ENCODE data around the gene GLI3.

The GLI3 gene

DNA sequence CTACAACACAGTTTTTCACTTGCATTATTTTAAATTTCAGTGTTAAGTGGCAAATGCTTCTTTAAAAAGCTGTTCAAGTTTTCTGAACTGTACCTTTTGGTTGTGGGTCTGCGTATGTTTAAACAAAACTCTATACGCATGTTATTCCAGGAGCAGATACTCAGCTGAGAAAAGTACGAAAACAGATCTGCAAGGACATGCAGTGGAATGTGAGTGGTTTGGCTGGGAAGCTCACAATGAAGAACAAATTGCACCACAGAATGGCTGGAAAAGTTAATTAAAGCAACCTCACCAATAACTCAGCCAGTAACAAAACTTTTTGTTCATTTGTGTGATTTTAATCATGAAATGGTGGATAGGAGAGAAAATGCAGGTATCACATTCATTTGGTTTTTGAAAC, 17.6 kb downstream of the GLI3 start:
- H3K4me3 ChIP-seq (ENCODE audit: low read depth in 1 of 2, low read length in 1 of 2) = no peak overlapping the region
- no peaks in the 10 kb centered on the region for H3K4me1 ChIP-seq (ENCODE audit: control insufficient read depth in 1 of 2, insufficient read depth in 1 of 2, low read depth in 1 of 2, low read length in 1 of 2)
- TF ChIP-seq, protein P1, sequence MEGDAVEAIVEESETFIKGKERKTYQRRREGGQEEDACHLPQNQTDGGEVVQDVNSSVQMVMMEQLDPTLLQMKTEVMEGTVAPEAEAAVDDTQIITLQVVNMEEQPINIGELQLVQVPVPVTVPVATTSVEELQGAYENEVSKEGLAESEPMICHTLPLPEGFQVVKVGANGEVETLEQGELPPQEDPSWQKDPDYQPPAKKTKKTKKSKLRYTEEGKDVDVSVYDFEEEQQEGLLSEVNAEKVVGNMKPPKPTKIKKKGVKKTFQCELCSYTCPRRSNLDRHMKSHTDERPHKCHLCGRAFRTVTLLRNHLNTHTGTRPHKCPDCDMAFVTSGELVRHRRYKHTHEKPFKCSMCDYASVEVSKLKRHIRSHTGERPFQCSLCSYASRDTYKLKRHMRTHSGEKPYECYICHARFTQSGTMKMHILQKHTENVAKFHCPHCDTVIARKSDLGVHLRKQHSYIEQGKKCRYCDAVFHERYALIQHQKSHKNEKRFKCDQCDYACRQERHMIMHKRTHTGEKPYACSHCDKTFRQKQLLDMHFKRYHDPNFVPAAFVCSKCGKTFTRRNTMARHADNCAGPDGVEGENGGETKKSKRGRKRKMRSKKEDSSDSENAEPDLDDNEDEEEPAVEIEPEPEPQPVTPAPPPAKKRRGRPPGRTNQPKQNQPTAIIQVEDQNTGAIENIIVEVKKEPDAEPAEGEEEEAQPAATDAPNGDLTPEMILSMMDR (IDR thresholded peaks at IDR 0.05) = no peak
- H3K27ac ChIP-seq = no peak overlapping the region
- H3K27me3 ChIP-seq = peaks cover 34% of the 10 kb centered on the region
- H3K36me3 ChIP-seq = no peaks in the 10 kb centered on the region
- H3K9me3 ChIP-seq = no peaks in the 10 kb centered on the region

DNA sequence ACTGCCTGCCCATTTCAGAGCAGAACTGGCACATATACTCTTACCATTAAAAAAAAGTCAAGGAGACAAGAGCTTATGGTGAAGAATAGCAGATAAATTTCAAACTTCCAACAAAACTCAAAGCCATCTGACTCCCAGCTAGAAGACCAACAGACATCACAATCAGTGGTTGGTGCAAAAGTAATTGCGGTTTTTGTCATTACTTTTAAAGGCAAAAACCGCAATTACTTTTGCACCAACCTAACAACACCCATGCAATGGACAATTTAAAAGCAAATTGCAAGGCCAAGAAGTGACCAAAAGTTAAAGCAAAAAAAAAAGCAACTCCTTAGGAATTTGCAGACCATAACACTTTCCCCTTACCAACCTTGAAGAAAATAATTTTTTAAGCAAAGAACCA, 18.8 kb downstream of the GLI3 start:
- no peaks in the 10 kb centered on the region for H3K4me1 ChIP-seq (ENCODE audit: control insufficient read depth in 1 of 2, insufficient read depth in 1 of 2, low read depth in 1 of 2, low read length in 1 of 2)
- no peak overlapping the region for H3K27ac ChIP-seq
- H3K4me3 ChIP-seq (ENCODE audit: low read depth in 1 of 2, low read length in 1 of 2) = no peak overlapping the region
- no peaks in the 10 kb centered on the region for H3K36me3 ChIP-seq
- TF ChIP-seq, protein P1 (IDR thresholded peaks at IDR 0.05) = no peak
- H3K9me3 ChIP-seq = no peaks in the 10 kb centered on the region
- peaks cover 23% of the 10 kb centered on the region for H3K27me3 ChIP-seq

DNA sequence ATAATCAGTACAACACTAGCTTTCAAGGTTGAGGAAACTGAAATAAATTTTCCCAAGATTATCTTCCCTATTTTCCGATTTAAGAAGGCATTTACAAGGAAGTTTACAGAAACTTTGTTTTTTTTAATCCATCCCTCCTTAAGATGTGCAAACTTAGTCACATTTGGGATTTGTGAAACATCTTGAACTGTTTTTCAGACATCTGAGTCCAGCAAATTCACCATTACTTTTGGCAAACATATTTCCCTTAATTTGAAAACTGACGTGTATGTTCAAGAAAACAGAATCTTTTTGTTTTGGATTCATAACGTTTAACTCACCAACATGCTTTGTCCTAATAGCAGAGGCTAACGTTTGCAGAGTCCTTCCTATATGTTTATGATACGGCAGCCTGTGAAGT, 19.5 kb downstream of the GLI3 start:
- H3K4me3 ChIP-seq (ENCODE audit: low read depth in 1 of 2, low read length in 1 of 2) = no peak overlapping the region
- H3K4me1 ChIP-seq (ENCODE audit: control insufficient read depth in 1 of 2, insufficient read depth in 1 of 2, low read depth in 1 of 2, low read length in 1 of 2) = no peaks in the 10 kb centered on the region
- H3K9me3 ChIP-seq = no peaks in the 10 kb centered on the region
- H3K36me3 ChIP-seq = no peaks in the 10 kb centered on the region
- TF ChIP-seq, protein P1 (IDR thresholded peaks at IDR 0.05) = no peak
- no peak overlapping the region for H3K27ac ChIP-seq
- peaks cover 22% of the 10 kb centered on the region for H3K27me3 ChIP-seq

DNA sequence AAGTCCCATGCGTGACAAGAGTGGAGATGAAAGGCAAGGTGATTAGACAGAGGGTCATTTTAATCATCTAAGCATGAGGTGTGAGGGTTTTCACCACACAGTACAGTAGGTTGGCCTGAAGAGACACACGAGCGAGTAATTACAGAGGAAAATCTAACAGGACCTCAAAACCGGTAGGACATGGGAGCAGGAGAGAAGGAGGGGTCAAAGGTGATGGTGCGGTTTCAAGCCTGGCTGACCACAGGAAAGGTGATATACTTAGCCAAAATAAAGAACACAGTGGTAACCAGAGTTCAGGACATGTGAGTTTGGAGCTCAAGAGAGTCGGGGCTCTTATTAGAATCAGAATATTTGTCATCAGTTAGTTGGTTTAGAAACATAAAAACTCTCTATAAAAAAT, 20.0 kb downstream of the GLI3 start:
- Histone ChIP-seq H3K27ac (no peak overlapping the region), H3K9me3 (no peaks in the 10 kb centered on the region), H3K4me3 (ENCODE audit: low read depth in 1 of 2, low read length in 1 of 2) (no peak overlapping the region), H3K36me3 (no peaks in the 10 kb centered on the region), H3K27me3 (peaks cover 18% of the 10 kb centered on the region), H3K4me1 (ENCODE audit: control insufficient read depth in 1 of 2, insufficient read depth in 1 of 2, low read depth in 1 of 2, low read length in 1 of 2) (no peaks in the 10 kb centered on the region)
- TF ChIP-seq, protein P1 (IDR thresholded peaks at IDR 0.05) = no peak

DNA sequence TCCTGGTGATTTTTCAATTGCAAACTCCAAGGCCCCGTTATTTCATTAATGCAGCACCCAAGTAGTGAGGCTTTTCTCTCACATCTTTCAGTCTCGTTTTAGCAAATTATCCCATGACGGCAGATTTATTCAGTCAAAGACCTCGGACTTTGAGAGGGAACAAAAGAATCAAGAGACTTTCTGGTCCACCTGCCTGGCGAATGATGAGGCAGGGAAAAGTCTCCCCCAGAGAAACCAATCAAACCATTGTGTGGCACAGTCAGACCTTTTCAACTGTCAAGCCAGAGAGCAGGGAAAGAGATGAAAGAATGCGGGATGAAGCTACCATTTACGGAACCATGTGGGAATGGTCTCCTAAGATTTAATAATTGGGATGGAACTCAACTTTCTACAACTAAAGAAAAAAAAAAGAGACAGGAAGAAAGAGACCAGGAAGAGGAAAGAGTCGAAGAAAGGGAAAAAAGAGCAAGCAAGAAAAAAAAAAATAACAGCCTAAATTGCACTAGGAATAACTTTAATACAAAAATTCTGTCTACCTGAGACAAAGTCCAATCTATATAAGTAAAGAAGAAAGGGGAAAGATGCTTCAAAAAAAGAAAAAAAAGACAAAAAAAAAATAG, 22.8 kb downstream of the GLI3 start:
- TF ChIP-seq, protein P1 (IDR thresholded peaks at IDR 0.05) = no peak

More for the DNA sequence above, 22.8 kb downstream of the GLI3 start:
- H3K9me3 ChIP-seq = no peaks in the 10 kb centered on the region
- H3K36me3 ChIP-seq = no peaks in the 10 kb centered on the region
- H3K4me1 ChIP-seq (ENCODE audit: control insufficient read depth in 1 of 2, insufficient read depth in 1 of 2, low read depth in 1 of 2, low read length in 1 of 2) = no peaks in the 10 kb centered on the region
- peaks cover 5% of the 10 kb centered on the region for H3K27me3 ChIP-seq
- H3K27ac ChIP-seq = no peak overlapping the region
- no peak overlapping the region for H3K4me3 ChIP-seq (ENCODE audit: low read depth in 1 of 2, low read length in 1 of 2)

Measured in neutrophil (primary cell).